ENCODE results near the gene CIZ1.

Gene CIZ1

GRCh38 chr9:128218518-128219389 is 27.4 kb upstream of the CIZ1 start:
- peak overlapping the region; percentile 81 for H3K4me3 Mint-ChIP-seq
- no peaks in the 10 kb centered on the region for H3K36me3 Mint-ChIP-seq (ENCODE audit: low read depth)
- peak overlapping the region; percentile 72 for H3K27ac Mint-ChIP-seq
- no peaks in the 10 kb centered on the region for H3K27me3 Mint-ChIP-seq
- peaks cover 15% of the 10 kb centered on the region for H3K4me1 Mint-ChIP-seq (ENCODE audit: low read depth)
- no peaks in the 10 kb centered on the region for H3K9me3 Mint-ChIP-seq

DNA sequence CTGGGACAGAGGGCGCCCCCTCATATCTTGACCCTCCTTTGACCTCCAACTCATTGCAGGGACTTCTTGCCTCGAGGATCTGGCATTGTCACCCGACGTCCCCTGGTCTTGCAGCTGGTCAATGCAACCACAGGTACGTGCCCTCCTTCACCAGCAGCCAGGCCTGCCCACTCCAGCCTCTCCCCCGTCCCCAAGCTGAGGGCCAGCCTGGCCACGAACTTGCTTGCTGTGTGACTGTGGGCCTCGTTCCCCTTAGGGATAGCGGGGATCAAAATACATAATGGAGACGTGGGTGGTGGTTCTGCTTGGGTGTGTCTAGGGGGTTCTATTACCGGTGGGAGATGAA is 26.8 kb upstream of the CIZ1 start:
- Mint-ChIP-seq H3K9me3 (no peaks in the 10 kb centered on the region), H3K4me3 (peak overlapping the region; percentile 81), H3K27me3 (no peaks in the 10 kb centered on the region), H3K4me1 (ENCODE audit: low read depth) (peaks cover 15% of the 10 kb centered on the region), H3K27ac (peak overlapping the region; percentile 72), H3K36me3 (ENCODE audit: low read depth) (no peaks in the 10 kb centered on the region)

DNA sequence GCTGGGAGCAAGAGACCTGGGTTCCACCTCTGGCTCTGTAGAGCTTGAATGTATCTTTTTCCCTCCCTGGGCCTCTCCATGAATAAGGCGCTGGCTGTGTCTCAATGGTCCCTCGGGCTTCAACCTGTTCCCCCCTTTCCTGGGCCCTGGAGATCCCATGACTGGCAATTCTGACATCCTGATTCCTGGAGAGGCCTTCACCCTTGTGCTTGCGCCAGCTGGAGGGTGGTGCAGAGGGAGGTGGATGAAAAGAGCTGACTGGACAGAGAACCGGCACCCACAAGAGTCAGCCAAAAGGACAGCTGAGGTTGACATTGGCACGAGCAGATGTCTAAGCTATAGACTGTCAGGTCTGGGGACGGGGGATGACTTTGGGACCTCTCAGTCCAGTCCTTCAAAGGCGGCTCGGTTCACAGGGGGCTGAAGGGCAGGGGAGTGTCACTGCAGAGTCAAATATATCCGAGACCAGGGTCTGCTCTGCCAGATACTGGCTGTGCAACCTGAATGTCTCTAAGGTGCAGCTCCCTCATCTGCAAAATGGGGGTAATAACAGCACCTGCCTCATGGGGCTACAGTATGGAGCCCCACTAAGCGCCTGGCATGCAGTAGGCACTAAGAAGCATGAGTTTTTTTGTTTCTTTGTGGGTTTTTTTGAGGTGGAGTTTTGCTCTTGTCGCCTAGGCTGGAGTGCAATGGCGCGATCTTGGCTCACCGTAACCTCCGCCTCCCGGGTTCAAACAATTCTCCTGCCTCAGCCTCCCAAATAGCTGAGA is 25.6 kb upstream of the CIZ1 start:
- H3K4me3 Mint-ChIP-seq = no peak overlapping the region
- no peaks in the 10 kb centered on the region for H3K36me3 Mint-ChIP-seq (ENCODE audit: low read depth)
- peak overlapping the region; percentile 48 for H3K27ac Mint-ChIP-seq
- H3K9me3 Mint-ChIP-seq = no peaks in the 10 kb centered on the region
- H3K27me3 Mint-ChIP-seq = peaks cover 4% of the 10 kb centered on the region
- peaks cover 15% of the 10 kb centered on the region for H3K4me1 Mint-ChIP-seq (ENCODE audit: low read depth)

DNA sequence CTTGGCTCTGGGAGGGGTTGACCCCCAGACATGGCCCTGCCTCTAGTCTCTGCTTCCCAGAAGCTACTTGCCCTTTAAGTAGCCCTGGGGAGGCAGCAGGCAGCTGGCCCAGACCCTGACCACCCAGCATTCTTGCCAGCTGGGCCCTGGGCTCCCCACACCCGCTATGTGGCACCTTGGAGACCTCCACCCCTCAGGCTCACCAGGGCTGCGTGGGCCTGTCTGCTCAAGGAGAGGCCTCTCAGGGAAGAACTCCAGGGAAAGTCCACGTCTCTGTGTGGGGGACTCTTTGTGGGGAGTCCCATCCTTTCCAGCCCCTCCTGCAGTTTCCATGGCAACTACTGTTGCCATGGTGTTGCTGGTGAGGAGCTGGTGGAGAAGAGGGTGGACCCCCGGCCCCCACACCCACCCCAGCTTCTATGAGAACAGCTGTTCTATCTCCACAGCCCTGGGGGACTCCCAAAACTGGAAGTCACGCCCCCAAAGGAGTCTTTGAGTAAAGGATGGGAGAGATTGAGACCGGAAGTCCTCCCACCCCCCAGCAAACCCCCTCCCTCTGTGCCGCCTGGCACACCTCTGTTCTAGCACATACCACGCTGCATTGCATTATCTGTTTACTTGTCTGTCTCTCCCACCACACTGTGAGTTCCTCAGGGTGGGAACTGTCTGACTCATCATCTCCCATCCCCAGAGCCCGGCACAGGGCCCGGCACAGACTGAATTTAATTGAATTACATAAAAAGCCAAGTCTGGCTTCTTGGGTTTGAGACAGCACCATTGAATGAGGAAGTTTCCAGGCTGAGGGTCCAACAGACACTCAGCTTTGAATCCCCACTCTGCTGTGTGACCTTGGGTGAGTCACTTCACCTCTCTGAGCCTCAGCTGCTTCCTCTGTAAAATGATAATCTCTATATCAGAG is 24.4 kb upstream of the CIZ1 start:
- Mint-ChIP-seq H3K27me3 (peaks cover 5% of the 10 kb centered on the region), H3K4me3 (no peak overlapping the region), H3K4me1 (ENCODE audit: low read depth) (peaks cover 15% of the 10 kb centered on the region), H3K27ac (no peak overlapping the region), H3K36me3 (ENCODE audit: low read depth) (no peaks in the 10 kb centered on the region), H3K9me3 (no peaks in the 10 kb centered on the region)

DNA sequence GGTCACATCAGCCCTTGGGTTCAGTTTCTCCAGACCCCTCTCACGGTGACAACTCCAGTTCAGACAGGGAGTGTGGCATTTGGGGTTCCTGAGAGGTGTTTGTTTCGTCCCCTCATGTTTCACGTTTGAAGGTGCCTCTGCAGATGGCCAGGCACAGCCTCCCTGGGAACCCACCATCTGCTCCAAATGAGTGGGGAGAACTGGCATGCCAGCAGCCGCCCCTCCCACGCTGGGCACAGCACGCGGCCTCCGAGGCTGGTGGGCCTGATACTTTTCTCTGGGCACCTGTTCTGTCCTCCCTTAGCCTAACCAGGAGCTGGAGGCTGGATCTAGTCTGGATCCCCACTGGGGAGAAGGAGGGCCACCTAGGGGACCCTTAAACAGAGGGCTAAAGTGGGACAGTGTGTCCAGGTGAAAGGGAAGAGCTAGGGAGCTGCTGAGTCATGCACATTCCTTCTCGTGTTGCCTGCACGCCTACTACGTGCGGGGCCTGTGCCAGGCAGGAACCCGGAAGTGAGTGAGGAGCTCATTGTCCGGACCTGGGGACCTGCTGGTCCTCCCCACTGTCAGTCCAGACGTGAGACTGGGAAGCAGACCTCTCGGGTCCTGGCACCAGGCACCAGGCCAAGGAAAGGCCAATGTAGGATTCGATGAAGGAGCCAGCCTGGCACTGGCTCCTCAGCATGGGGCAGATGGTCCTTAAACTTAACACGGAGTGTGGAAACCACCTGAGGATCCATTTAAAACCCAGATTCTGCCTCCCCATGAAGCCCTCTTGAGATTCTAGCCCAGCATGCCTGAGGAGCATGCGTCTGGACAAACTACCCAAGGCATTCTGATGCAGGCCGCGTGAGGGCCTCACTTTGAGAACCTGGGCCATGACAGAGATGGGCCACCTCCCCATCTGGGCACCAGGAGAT is 23.5 kb upstream of the CIZ1 start:
- peaks cover 15% of the 10 kb centered on the region for H3K4me1 Mint-ChIP-seq (ENCODE audit: low read depth)

GRCh38 chr9:128213746-128214497 is 22.6 kb upstream of the CIZ1 start:
- H3K9me3 Mint-ChIP-seq = no peaks in the 10 kb centered on the region
- no peaks in the 10 kb centered on the region for H3K36me3 Mint-ChIP-seq (ENCODE audit: low read depth)
- peaks cover 13% of the 10 kb centered on the region for H3K4me1 Mint-ChIP-seq (ENCODE audit: low read depth)
- no peak overlapping the region for H3K4me3 Mint-ChIP-seq
- H3K27me3 Mint-ChIP-seq = peaks cover 5% of the 10 kb centered on the region
- H3K27ac Mint-ChIP-seq = no peak overlapping the region

More for the DNA sequence above, 23.5 kb upstream of the CIZ1 start:
- Mint-ChIP-seq H3K36me3 (ENCODE audit: low read depth) (no peaks in the 10 kb centered on the region), H3K27me3 (peaks cover 5% of the 10 kb centered on the region), H3K4me3 (no peak overlapping the region), H3K27ac (no peak overlapping the region), H3K9me3 (no peaks in the 10 kb centered on the region)

DNA sequence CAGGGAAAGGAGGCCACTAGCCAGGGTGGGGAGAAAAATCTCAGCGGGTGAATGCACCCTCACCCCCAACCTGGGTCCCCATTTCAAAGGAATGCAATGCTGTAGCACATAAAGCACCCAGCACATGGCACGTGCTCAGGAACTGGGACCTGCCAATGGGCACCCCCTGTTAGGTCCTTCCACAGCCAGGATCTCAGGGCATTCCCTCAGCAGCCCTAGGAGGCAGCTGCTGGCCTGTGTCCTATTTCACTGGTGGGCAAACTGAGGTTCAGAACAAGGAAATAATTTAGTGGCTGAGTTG is 20.6 kb upstream of the CIZ1 start:
- Mint-ChIP-seq H3K27me3 (peaks cover 6% of the 10 kb centered on the region), H3K9me3 (no peaks in the 10 kb centered on the region), H3K4me1 (ENCODE audit: low read depth) (no peaks in the 10 kb centered on the region), H3K4me3 (no peak overlapping the region), H3K36me3 (ENCODE audit: low read depth) (no peaks in the 10 kb centered on the region), H3K27ac (no peak overlapping the region)

DNA sequence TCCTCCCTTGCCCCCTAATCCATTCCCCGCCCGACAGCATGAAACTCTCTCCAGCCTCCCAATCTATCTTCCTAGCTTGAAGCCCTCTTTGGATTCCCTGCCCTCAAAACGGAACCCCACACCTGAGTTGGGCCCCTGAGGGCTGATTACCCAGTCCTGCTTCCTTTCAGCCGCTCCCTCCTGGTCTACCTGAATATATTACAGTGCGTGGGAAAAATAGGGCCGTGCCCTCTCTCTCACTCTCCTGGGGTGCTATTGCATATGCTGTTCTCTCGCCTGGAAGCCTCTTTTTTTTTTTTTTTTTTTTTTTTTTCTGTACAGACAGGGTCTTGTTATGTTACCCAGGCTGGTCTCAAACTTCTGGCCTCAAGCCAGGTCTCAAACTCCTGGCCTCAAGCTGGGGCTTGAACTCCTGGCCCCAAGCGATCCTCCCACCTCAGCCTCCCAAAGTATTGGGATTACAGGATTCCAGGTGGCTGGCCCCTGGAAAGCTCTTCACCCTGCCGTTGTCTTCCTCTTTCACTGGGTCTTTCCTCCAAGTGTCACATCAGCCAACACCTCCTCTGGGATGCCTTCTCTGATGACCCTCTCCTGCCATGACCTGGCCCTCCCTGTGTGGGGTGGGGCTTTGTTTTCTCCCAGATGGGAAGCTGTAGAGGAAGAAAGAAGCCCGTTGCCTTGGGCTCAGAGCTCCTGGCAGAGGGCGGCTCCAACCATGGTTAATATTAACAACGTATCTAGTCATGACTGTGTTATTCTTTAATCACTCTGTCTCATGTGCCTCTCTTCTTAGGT is 20.0 kb upstream of the CIZ1 start:
- no peak overlapping the region for H3K4me3 Mint-ChIP-seq

DNA sequence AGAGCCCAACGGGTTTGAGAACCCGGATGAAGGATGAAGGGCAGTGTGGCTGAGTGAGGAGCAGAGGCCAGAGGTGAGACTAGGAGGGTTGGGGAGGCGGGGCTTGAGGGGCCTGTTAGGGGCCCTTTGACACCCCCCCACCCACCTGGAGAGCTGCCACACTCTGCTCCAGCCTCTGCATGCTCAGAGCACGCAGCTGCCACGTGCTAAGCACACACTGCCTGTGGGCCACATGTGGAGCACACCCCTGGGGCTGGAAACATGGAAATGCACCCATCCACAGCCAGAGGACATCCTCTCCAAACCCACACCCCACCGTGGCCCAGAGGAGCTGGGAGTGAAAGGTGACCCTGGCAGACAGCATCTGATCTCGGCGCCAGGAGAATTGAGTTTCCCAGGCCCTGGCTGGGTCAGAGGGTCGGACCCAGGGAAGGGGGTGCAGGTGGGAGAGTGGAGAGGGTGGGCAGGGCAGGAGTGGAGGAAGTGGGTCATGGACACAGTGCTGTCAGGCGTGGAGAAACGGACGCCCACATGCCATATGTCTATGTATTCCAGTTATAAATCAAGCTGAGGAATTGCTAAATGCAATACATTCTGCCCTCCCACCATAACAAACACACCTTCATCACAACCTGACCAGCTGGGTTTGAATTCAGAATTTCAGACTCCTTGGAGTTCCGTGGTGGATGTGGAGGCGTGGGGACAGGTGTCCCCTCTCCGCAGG is 17.7 kb upstream of the CIZ1 start:
- Mint-ChIP-seq H3K27ac (no peak overlapping the region), H3K36me3 (ENCODE audit: low read depth) (no peaks in the 10 kb centered on the region), H3K4me3 (no peak overlapping the region), H3K27me3 (peaks cover 21% of the 10 kb centered on the region), H3K4me1 (ENCODE audit: low read depth) (peaks cover 5% of the 10 kb centered on the region), H3K9me3 (no peaks in the 10 kb centered on the region)

More for the DNA sequence above, 20.0 kb upstream of the CIZ1 start:
- Mint-ChIP-seq H3K27me3 (peaks cover 10% of the 10 kb centered on the region), H3K27ac (no peak overlapping the region), H3K36me3 (ENCODE audit: low read depth) (no peaks in the 10 kb centered on the region), H3K9me3 (no peaks in the 10 kb centered on the region), H3K4me1 (ENCODE audit: low read depth) (no peaks in the 10 kb centered on the region)

GRCh38 chr9:128208386-128208785 is 17.0 kb upstream of the CIZ1 start:
- H3K36me3 Mint-ChIP-seq (ENCODE audit: low read depth) = no peaks in the 10 kb centered on the region
- H3K4me1 Mint-ChIP-seq (ENCODE audit: low read depth) = peaks cover 7% of the 10 kb centered on the region
- H3K9me3 Mint-ChIP-seq = no peaks in the 10 kb centered on the region
- peaks cover 23% of the 10 kb centered on the region for H3K27me3 Mint-ChIP-seq
- H3K4me3 Mint-ChIP-seq = no peak overlapping the region
- H3K27ac Mint-ChIP-seq = no peak overlapping the region

GRCh38 chr9:128206916-128207910 is 15.8 kb upstream of the CIZ1 start:
- no peak overlapping the region for H3K27ac Mint-ChIP-seq
- no peaks in the 10 kb centered on the region for H3K36me3 Mint-ChIP-seq (ENCODE audit: low read depth)
- H3K27me3 Mint-ChIP-seq = peaks cover 21% of the 10 kb centered on the region
- no peaks in the 10 kb centered on the region for H3K9me3 Mint-ChIP-seq
- no peak overlapping the region for H3K4me3 Mint-ChIP-seq
- peaks cover 15% of the 10 kb centered on the region for H3K4me1 Mint-ChIP-seq (ENCODE audit: low read depth)

All from stimulated activated naive CD8-positive, alpha-beta T cell treated with anti-CD3 and anti-CD28 coated beads, Interleukin-15, Interleukin-2, amounts not matched to agents 100 ng/mL and 50 ng/mL, for 24 hours (primary cell).